Heart left ventricle (tissue), 13 donors: ENCODE results near the gene NUDT8.

Source experiments
- CTCF ChIP-seq, 12 donors: fragments of 200-600 bp; sonication (generic) in 4 of 12; IDR thresholded peaks; one replicate each; pipeline versions ENCODE4 v1.5.0 to v1.8.0; 2018 to 2022; ENCODE audit warnings: antibody characterized with exemption in 12 of 12, mild to moderate bottlenecking in 5 of 12
- POLR2A ChIP-seq, 2 donors: fragments of 450-650 bp; IDR thresholded peaks; one replicate each; pipeline ENCODE4 v1.6.1; 2017; ENCODE audit warnings: antibody characterized with exemption in 2 of 2, mild to moderate bottlenecking in 2 of 2, moderate library complexity in 2 of 2
- donor health status: ischemic (EF 13 %, LVEDD 7.1; RV severe dilation, severe dysfunction).
- donor health status: DM: no; HTN: yes; CAD: no.
- donor health status: DM: no; HTN: no; CAD: no.
- donor health status: ischemic (EF 25% LVEDD 6.9; RV normal size, moderate dysfunction).
- donor health status: ischemic (EF 25% LVEDD 5.7; RV mildly dilated, moderate dysfunction).
- donor health status: ischemic (EF 35%, LVEDD 5.7; RV mildly dilated, moderate dysfunction).
- donor health status: nonischemic (EF 11% LVEDD 7.7; RV severe dilation, severe dysfunction).
- donor health status: DM: yes; HTN: yes; CAD: no.
- donor health status: PGD.
- donor health status: ischemic (EF 29% LVEDD 5.4; RV normal size, mild dysfunction).
- donor health status: nonischemic (EF 23%, LVEDD 6.1; RV moderate dilation, normal function).

- TF ChIP-seq CTCF (IDR thresholded peaks at IDR 0.05) (no peak), POLR2A (IDR thresholded peaks at IDR 0.05) (no peak)
Measured at GRCh38 chr11:67608486-67608885, 21.3 kb downstream of the NUDT8 start.
